ENCODE measurements around the gene C2CD4B. TPM values are rescaled to one million over a fixed set of nuclear protein-coding genes. Genes with fewer than 3 reads are reported as not detected.

Gene C2CD4B
- total RNA-seq, 1 experiment from 2014 or later, result not detected

GRCh38 chr15:62133141-62133540, 31.9 kb downstream of the C2CD4B start:
- no peaks in the 10 kb centered on the region for H3K9me3 ChIP-seq (ENCODE audit: low read length)
- H3K4me1 ChIP-seq (ENCODE audit: low read length), result no peaks in the 10 kb centered on the region
- no peaks in the 10 kb centered on the region for H3K27me3 ChIP-seq (ENCODE audit: low read length)
- H4K20me1 ChIP-seq (ENCODE audit: insufficient read depth, low read depth, low read length), result no peaks in the 10 kb centered on the region
- H3K9ac ChIP-seq (ENCODE audit: low read length), result no peak overlapping the region
- H2AFZ ChIP-seq (ENCODE audit: low read length), result no peak overlapping the region
- H3K4me2 ChIP-seq (ENCODE audit: low read depth, low read length, poor library complexity, severe bottlenecking), result no peak overlapping the region
- DNase-seq, result no peak
- H3K27ac ChIP-seq (ENCODE audit: low read length), result no peak overlapping the region
- H3K36me3 ChIP-seq (ENCODE audit: insufficient read depth, low read length), result no peaks in the 10 kb centered on the region
- no peak overlapping the region for H3K4me3 ChIP-seq (ENCODE audit: low read length)
- H3K79me2 ChIP-seq (ENCODE audit: low read length), result no peaks in the 10 kb centered on the region
- no peaks in the 10 kb centered on the region for H3K9me2 ChIP-seq (replicated peaks; ENCODE audit: insufficient read depth, low read length)

- Histone ChIP-seq H3K9me3 (ENCODE audit: low read length) (no peaks in the 10 kb centered on the region), H2AFZ (ENCODE audit: low read length) (no peak overlapping the region), H3K79me2 (ENCODE audit: low read length) (no peaks in the 10 kb centered on the region), H3K27ac (ENCODE audit: low read length) (no peak overlapping the region), H3K9ac (ENCODE audit: low read length) (no peak overlapping the region), H4K20me1 (ENCODE audit: insufficient read depth, low read depth, low read length) (no peaks in the 10 kb centered on the region), H3K4me2 (ENCODE audit: low read depth, low read length, poor library complexity, severe bottlenecking) (no peak overlapping the region), H3K4me3 (ENCODE audit: low read length) (no peak overlapping the region), H3K27me3 (ENCODE audit: low read length) (no peaks in the 10 kb centered on the region), H3K9me2 (replicated peaks; ENCODE audit: insufficient read depth, low read length) (no peaks in the 10 kb centered on the region), H3K36me3 (ENCODE audit: insufficient read depth, low read length) (no peaks in the 10 kb centered on the region), H3K4me1 (ENCODE audit: low read length) (peaks cover 16% of the 10 kb centered on the region)
- no peak for DNase-seq
These were observed 36.2 kb downstream of the C2CD4B start for GRCh38 chr15:62128916-62129315.

GRCh38 chr15:62126364-62126763, 38.7 kb downstream of the C2CD4B start:
- H3K4me3 ChIP-seq (ENCODE audit: low read length), result no peak overlapping the region
- no peaks in the 10 kb centered on the region for H3K27me3 ChIP-seq (ENCODE audit: low read length)
- H3K4me2 ChIP-seq (ENCODE audit: low read depth, low read length, poor library complexity, severe bottlenecking), result no peak overlapping the region
- no peaks in the 10 kb centered on the region for H4K20me1 ChIP-seq (ENCODE audit: insufficient read depth, low read depth, low read length)
- H3K79me2 ChIP-seq (ENCODE audit: low read length), result no peaks in the 10 kb centered on the region
- H3K36me3 ChIP-seq (ENCODE audit: insufficient read depth, low read length), result no peaks in the 10 kb centered on the region
- H3K9ac ChIP-seq (ENCODE audit: low read length), result no peak overlapping the region
- no peak overlapping the region for H3K27ac ChIP-seq (ENCODE audit: low read length)
- H3K9me3 ChIP-seq (ENCODE audit: low read length), result no peaks in the 10 kb centered on the region
- no peaks in the 10 kb centered on the region for H3K9me2 ChIP-seq (replicated peaks; ENCODE audit: insufficient read depth, low read length)
- H2AFZ ChIP-seq (ENCODE audit: low read length), result no peak overlapping the region
- DNase-seq, result no peak
- H3K4me1 ChIP-seq (ENCODE audit: low read length), result peaks cover 16% of the 10 kb centered on the region

- Histone ChIP-seq H3K27ac (ENCODE audit: low read length) (no peak overlapping the region), H4K20me1 (ENCODE audit: insufficient read depth, low read depth, low read length) (no peaks in the 10 kb centered on the region), H3K27me3 (ENCODE audit: low read length) (no peaks in the 10 kb centered on the region), H3K79me2 (ENCODE audit: low read length) (no peaks in the 10 kb centered on the region), H3K36me3 (ENCODE audit: insufficient read depth, low read length) (no peaks in the 10 kb centered on the region), H3K9me2 (replicated peaks; ENCODE audit: insufficient read depth, low read length) (no peaks in the 10 kb centered on the region), H2AFZ (ENCODE audit: low read length) (no peak overlapping the region), H3K9me3 (ENCODE audit: low read length) (no peaks in the 10 kb centered on the region), H3K4me2 (ENCODE audit: low read depth, low read length, poor library complexity, severe bottlenecking) (no peak overlapping the region), H3K4me1 (ENCODE audit: low read length) (peaks cover 16% of the 10 kb centered on the region), H3K4me3 (ENCODE audit: low read length) (no peak overlapping the region), H3K9ac (ENCODE audit: low read length) (no peak overlapping the region)
- DNase-seq, result peak; percentile 47
These were observed 39.3 kb downstream of the C2CD4B start for GRCh38 chr15:62125773-62126172.

- no peaks in the 10 kb centered on the region for H4K20me1 ChIP-seq (ENCODE audit: insufficient read depth, low read depth, low read length)
- H3K27me3 ChIP-seq (ENCODE audit: low read length), result no peaks in the 10 kb centered on the region
- peaks cover 16% of the 10 kb centered on the region for H3K4me1 ChIP-seq (ENCODE audit: low read length)
- no peaks in the 10 kb centered on the region for H3K36me3 ChIP-seq (ENCODE audit: insufficient read depth, low read length)
- H3K9me3 ChIP-seq (ENCODE audit: low read length), result no peaks in the 10 kb centered on the region
- no peak overlapping the region for H2AFZ ChIP-seq (ENCODE audit: low read length)
- no peak overlapping the region for H3K4me2 ChIP-seq (ENCODE audit: low read depth, low read length, poor library complexity, severe bottlenecking)
- DNase-seq, result peak; percentile 41
- H3K9ac ChIP-seq (ENCODE audit: low read length), result no peak overlapping the region
- H3K4me3 ChIP-seq (ENCODE audit: low read length), result no peak overlapping the region
- no peaks in the 10 kb centered on the region for H3K9me2 ChIP-seq (replicated peaks; ENCODE audit: insufficient read depth, low read length)
- no peak overlapping the region for H3K27ac ChIP-seq (ENCODE audit: low read length)
- H3K79me2 ChIP-seq (ENCODE audit: low read length), result no peaks in the 10 kb centered on the region
These were observed 40.1 kb downstream of the C2CD4B start for GRCh38 chr15:62124973-62125303.

GRCh38 chr15:62124176-62124972, 40.7 kb downstream of the C2CD4B start:
- H3K36me3 ChIP-seq (ENCODE audit: insufficient read depth, low read length), result no peaks in the 10 kb centered on the region
- H3K9me2 ChIP-seq (replicated peaks; ENCODE audit: insufficient read depth, low read length), result no peaks in the 10 kb centered on the region
- no peak overlapping the region for H3K4me3 ChIP-seq (ENCODE audit: low read length)
- no peaks in the 10 kb centered on the region for H4K20me1 ChIP-seq (ENCODE audit: insufficient read depth, low read depth, low read length)
- DNase-seq, result no peak
- no peak overlapping the region for H3K4me2 ChIP-seq (ENCODE audit: low read depth, low read length, poor library complexity, severe bottlenecking)
- H2AFZ ChIP-seq (ENCODE audit: low read length), result no peak overlapping the region; the same call in 1 of the 2 replicates
- no peaks in the 10 kb centered on the region for H3K79me2 ChIP-seq (ENCODE audit: low read length)
- H3K9me3 ChIP-seq (ENCODE audit: low read length), result no peaks in the 10 kb centered on the region
- H3K9ac ChIP-seq (ENCODE audit: low read length), result no peak overlapping the region
- no peak overlapping the region for H3K27ac ChIP-seq (ENCODE audit: low read length)
- H3K4me1 ChIP-seq (ENCODE audit: low read length), result peaks cover 18% of the 10 kb centered on the region
- H3K27me3 ChIP-seq (ENCODE audit: low read length), result no peaks in the 10 kb centered on the region

GRCh38 chr15:62122249-62122648, 42.8 kb downstream of the C2CD4B start:
- no peak overlapping the region for H2AFZ ChIP-seq (ENCODE audit: low read length)

GRCh38 chr15:62121273-62122015, 43.6 kb downstream of the C2CD4B start:
- Histone ChIP-seq H3K9ac (ENCODE audit: low read length) (no peak overlapping the region), H3K27me3 (ENCODE audit: low read length) (no peaks in the 10 kb centered on the region), H3K9me2 (replicated peaks; ENCODE audit: insufficient read depth, low read length) (no peaks in the 10 kb centered on the region), H3K4me3 (ENCODE audit: low read length) (no peak overlapping the region), H2AFZ (ENCODE audit: low read length) (no peak overlapping the region), H3K4me2 (ENCODE audit: low read depth, low read length, poor library complexity, severe bottlenecking) (no peak overlapping the region), H3K4me1 (ENCODE audit: low read length) (peaks cover 22% of the 10 kb centered on the region), H4K20me1 (ENCODE audit: insufficient read depth, low read depth, low read length) (no peaks in the 10 kb centered on the region), H3K9me3 (ENCODE audit: low read length) (no peaks in the 10 kb centered on the region), H3K79me2 (ENCODE audit: low read length) (no peaks in the 10 kb centered on the region), H3K36me3 (ENCODE audit: insufficient read depth, low read length) (no peaks in the 10 kb centered on the region), H3K27ac (ENCODE audit: low read length) (no peak overlapping the region)
- DNase-seq, result no peak

More at GRCh38 chr15:62122249-62122648, 42.8 kb downstream of the C2CD4B start:
- Histone ChIP-seq H3K9ac (ENCODE audit: low read length) (no peak overlapping the region), H3K4me3 (ENCODE audit: low read length) (no peak overlapping the region), H3K9me2 (replicated peaks; ENCODE audit: insufficient read depth, low read length) (no peaks in the 10 kb centered on the region), H3K4me1 (ENCODE audit: low read length) (peaks cover 22% of the 10 kb centered on the region), H3K27me3 (ENCODE audit: low read length) (no peaks in the 10 kb centered on the region), H3K27ac (ENCODE audit: low read length) (no peak overlapping the region), H3K9me3 (ENCODE audit: low read length) (no peaks in the 10 kb centered on the region), H3K4me2 (ENCODE audit: low read depth, low read length, poor library complexity, severe bottlenecking) (no peak overlapping the region), H4K20me1 (ENCODE audit: insufficient read depth, low read depth, low read length) (no peaks in the 10 kb centered on the region), H3K79me2 (ENCODE audit: low read length) (no peaks in the 10 kb centered on the region), H3K36me3 (ENCODE audit: insufficient read depth, low read length) (no peaks in the 10 kb centered on the region)
- no peak for DNase-seq
